NCI-H2081 (cell line): ENCODE measurements around the gene C12orf42.

Experiments used
- DNase-seq, 2 experiments: peaks; one replicate each; lab custom pipeline; 2025; lab: John Stamatoyannopoulos, UW

C12orf42 gene

GRCh38 chr12:103268831-103269514 lies 226.8 kb downstream of the C12orf42 start:
- peak; percentile 76 to 94 for DNase-seq

GRCh38 chr12:103257763-103258162 lies 238.0 kb downstream of the C12orf42 start:
- no peak for DNase-seq
